A204.1 (cell line): ENCODE measurements around the gene CGB5.

Experiments
- FAIRE-seq: peaks from 2 replicates; lab custom pipeline; 2012; peaks lifted over from hg19 to GRCh38; lab: Jason Lieb, UNC

Gene CGB5

DNA sequence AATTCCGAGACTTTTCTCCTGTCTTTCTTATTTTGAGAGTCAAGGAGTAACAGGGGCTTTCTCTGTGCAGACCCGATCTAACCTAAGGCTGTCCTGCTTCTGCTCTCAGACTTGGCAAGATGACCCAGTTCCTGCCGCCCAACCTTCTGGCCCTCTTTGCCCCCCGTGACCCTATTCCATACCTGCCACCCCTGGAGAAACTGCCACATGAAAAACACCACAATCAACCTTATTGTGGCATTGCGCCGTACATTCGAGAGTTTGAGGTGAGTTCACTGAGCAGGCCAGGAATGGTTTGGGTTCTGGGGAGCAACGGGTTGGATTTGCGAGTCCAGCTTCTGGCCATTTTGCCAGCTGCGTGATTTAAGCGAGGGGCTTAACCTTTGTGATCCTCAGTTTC, 42.6 kb downstream of the CGB5 start:
- no peak for FAIRE-seq

DNA sequence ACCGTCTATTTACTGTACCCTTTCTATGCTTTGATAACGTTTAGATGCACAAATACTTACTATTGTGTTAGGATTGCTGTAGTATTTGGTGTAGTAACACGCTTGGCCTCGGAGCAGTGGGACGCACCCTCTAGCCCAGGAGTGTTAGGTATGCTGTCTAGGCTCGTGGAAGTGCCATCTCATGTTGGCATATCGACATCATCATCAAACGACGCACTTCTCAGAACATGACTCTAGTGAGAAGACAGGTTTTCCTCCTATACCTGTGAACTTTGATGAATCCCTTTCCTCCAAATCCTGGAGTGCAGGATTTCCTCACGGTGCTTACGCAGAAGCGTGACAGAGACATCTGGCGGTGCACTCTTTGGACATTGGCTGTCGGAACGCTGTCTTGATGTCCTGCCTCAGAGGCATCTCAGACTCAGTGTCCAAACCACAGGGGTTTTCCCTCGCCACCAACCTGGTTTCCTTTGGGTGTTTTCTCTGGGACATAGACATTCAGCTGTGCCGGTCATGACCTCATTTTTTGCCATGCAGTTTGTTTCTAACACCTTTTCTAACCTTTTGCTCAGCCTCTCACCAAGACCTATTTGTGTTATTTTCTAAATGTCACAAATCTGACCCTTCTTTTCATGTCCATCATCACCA, 47.9 kb downstream of the CGB5 start:
- no peak for FAIRE-seq

DNA sequence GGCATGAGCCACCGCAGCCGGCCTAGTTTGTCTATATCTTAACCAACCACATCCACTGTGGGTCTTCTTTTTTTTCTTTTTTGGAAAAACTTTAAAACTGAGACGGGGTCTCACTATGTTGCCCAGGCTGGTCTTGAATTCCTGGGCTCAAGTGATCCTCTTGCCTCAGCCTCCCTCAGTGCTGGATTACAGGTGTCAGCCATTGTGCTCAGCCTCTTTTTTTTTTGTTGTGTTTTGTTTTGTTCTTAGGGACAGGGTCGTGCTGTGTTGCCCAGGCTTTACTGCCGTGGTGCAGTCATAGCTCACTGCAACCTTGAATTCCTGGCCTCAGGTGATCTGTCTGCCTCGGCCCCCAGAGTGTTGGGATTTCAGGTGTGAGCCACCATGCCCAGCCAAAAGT, 49.0 kb downstream of the CGB5 start:
- no peak for FAIRE-seq
